ENCODE results near the gene BICDL1. TPM values are rescaled to one million over a fixed set of nuclear protein-coding genes. Genes with fewer than 3 reads are reported as not detected.

The BICDL1 gene
- polyA plus RNA-seq, 1 experiment = not detected

GRCh38 chr12:120115692-120116440 is 126.8 kb downstream of the BICDL1 start:
- POLR2A ChIA-PET = interaction anchor here (0.6 to 3.8 kb wide), 5 partner anchors 12 to 176 kb away, joined by 3 to 34 read pairs (median 12); partner anchors contain the start of genes RNU4-1, RNU4-2 and RPLP0
- DNase-seq (ENCODE audit: low read depth, low spot score) = no peak
- Histone ChIP-seq H3K9me3 (ENCODE audit: control insufficient read depth, insufficient read depth, low read length) (no peaks in the 10 kb centered on the region; the same call in 1 of the 2 replicates), H3K27me3 (ENCODE audit: control insufficient read depth, insufficient read depth, low read length) (no peaks in the 10 kb centered on the region), H3K27ac (ENCODE audit: low read depth, low read length) (no peak overlapping the region), H3K4me3 (ENCODE audit: low read depth, low read length) (peak overlapping the region; percentile 97)
- no peak for TF ChIP-seq CTCF (IDR thresholded peaks at IDR 0.05; ENCODE audit: low read depth, low read length)
- CTCF ChIA-PET = no interaction called here

GRCh38 chr12:120116441-120116791 is 127.4 kb downstream of the BICDL1 start, which contains the start of gene RAB35:
RAB35 (minus strand) TSS chr12:120116753; CDS start chr12:120116650, 103 bp downstream.
- Histone ChIP-seq H3K4me3 (ENCODE audit: low read depth, low read length) (peak within 1 kb of the TSS; percentile 97), H3K27me3 (ENCODE audit: control insufficient read depth, insufficient read depth, low read length) (no peaks in the 10 kb centered on the region), H3K9me3 (ENCODE audit: control insufficient read depth, insufficient read depth, low read length) (no peaks in the 10 kb centered on the region; the same call in 1 of the 2 replicates), H3K27ac (ENCODE audit: low read depth, low read length) (peak within 1 kb of the TSS; percentile 93)
- CTCF ChIA-PET = interaction anchor here (0.6 to 0.8 kb wide), 2 partner anchors 19 to 85 kb away, joined by 3 to 4 read pairs; no protein-coding TSS in a partner anchor
- POLR2A ChIA-PET = interaction anchor here (0.8 to 3.8 kb wide), 7 partner anchors 10 to 176 kb away, joined by 4 to 34 read pairs (median 6); partner anchors contain the start of genes RNU4-1, RNU4-2 and RPLP0
- no peak for TF ChIP-seq CTCF (IDR thresholded peaks at IDR 0.05; ENCODE audit: low read depth, low read length)
- DNase-seq (ENCODE audit: low read depth, low spot score) = no peak

- H3K27me3 ChIP-seq (ENCODE audit: control insufficient read depth, insufficient read depth, low read length) = no peaks in the 10 kb centered on the region
- TF ChIP-seq CTCF (IDR thresholded peaks at IDR 0.05; ENCODE audit: low read depth, low read length) = no peak
- ChIA-PET CTCF (interaction anchor here (0.6 to 1.9 kb wide), 6 partner anchors 19 to 1984 kb away, joined by 3 to 6 read pairs (median 4); partner anchors contain the start of gene PXN), POLR2A (interaction anchor here (0.6 to 3.8 kb wide), 9 partner anchors 9 to 175 kb away, joined by 3 to 34 read pairs (median 6); partner anchors contain the start of genes GCN1, RNU4-1, RNU4-2 and RPLP0)
- H3K9me3 ChIP-seq (ENCODE audit: control insufficient read depth, insufficient read depth, low read length) = no peaks in the 10 kb centered on the region; the same call in 1 of the 2 replicates
- H3K4me3 ChIP-seq (ENCODE audit: low read depth, low read length) = peak overlapping the region; percentile 97
- peak overlapping the region; percentile 93 for H3K27ac ChIP-seq (ENCODE audit: low read depth, low read length)
- DNase-seq (ENCODE audit: low read depth, low spot score) = peak; percentile 74
These were observed 128.0 kb downstream of the BICDL1 start for GRCh38 chr12:120116792-120117651.

- ChIA-PET POLR2A (interaction anchor here (1.0 to 3.8 kb wide), 4 partner anchors 31 to 174 kb away, joined by 3 to 34 read pairs (median 8); partner anchors contain the start of genes GCN1, RNU4-1, RNU4-2 and RPLP0), CTCF (interaction anchor here (0.6 to 1.9 kb wide), 3 partner anchors 31 to 1985 kb away, joined by 3 to 6 read pairs (median 4); partner anchors contain the start of gene PXN)
- DNase-seq (ENCODE audit: low read depth, low spot score) = no peak
- peak overlapping the region; percentile 92 for H3K4me3 ChIP-seq (ENCODE audit: low read depth, low read length)
- H3K27me3 ChIP-seq (ENCODE audit: control insufficient read depth, insufficient read depth, low read length) = no peaks in the 10 kb centered on the region
- no peak for TF ChIP-seq CTCF (IDR thresholded peaks at IDR 0.05; ENCODE audit: low read depth, low read length)
- H3K9me3 ChIP-seq (ENCODE audit: control insufficient read depth, insufficient read depth, low read length) = no peaks in the 10 kb centered on the region; the same call in 1 of the 2 replicates
- no peak overlapping the region for H3K27ac ChIP-seq (ENCODE audit: low read depth, low read length)
These were observed 128.9 kb downstream of the BICDL1 start for GRCh38 chr12:120117961-120118320.

Measured in AG04450 (cell line).